HG03442 (cell line): ENCODE results near the gene ABCB9.
"Not testable (repeated sequence)": the region's sequence is repeated elsewhere in the genome, so short reads cannot be mapped to it uniquely, and the experiment has no call there.

ENCODE experiments used
- ATAC-seq: cut with Tn5 transposase; IDR thresholded peaks from one replicate; pipeline ENCODE4 v1.9.1; 2021; ENCODE audit warnings: mild to moderate bottlenecking, moderate library complexity; ENCODE audit not compliant: unreplicated experiment

ABCB9 gene

DNA sequence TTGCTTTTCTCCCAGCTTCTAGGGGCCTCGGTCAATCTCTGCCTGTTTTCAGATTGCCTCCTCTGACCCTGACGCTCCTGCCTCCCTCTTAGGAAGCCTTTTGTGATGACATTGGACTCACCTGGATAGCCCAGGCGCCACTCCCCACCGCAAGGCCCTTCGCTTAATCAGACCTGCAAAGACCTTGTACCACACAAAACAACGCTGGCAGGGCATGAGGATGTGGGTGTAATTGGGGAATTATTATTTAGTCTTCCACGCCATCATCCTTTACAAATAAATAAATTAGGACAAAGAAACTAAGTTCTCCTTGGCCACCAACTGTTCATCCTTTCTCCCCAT, 62.6 kb downstream of the ABCB9 start:
- ATAC-seq, result no peak

- no peak for ATAC-seq
These were observed 63.2 kb downstream of the ABCB9 start for GRCh38 chr12:122902854-122903692.

DNA sequence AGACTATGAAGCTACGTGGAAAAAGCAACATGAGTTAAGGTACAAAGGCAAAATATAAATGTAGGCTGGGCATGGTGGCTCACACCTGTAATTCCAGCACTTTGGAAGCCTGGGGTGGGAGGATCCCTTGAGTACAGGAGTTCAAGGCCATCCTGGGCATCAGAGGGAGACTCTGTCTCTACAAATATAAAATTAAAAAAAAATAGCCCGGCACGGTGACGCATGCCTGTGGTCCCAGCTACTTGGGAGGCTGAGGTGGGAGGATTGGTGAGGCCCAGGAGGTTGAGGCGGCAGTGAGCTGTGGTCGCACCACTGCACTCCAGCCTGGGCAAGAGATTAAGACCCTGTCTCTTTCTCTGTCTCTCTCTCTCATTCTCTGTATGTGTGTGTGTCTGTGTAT, 66.4 kb downstream of the ABCB9 start:
- no peak for ATAC-seq

DNA sequence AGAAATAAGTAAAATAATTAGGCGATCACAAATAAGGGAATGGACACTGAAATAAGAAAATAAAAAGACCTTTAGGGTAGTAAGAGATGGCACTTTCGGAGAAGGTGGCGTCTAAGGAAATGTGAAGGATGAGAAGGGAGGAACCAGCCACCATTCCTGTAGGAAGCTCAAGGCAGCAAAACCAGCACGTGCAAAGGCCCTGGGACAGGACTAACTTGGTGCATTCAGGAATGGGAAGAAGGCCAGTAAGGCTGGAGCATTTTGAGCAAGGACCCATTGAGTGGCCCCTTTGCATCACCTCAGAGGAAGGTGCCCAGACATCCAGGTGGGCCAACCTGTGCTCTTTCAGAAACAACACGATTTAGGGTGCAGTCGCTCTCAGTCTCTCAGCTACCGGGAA, 69.6 kb downstream of the ABCB9 start:
- ATAC-seq, result no peak

- ATAC-seq, result no peak
These were observed 70.3 kb downstream of the ABCB9 start, which contains the start of gene VPS37B for GRCh38 chr12:122895704-122896636. TSS of gene VPS37B (minus strand) at chr12:122896124. CDS start at chr12:122896062, 62 bp downstream.

GRCh38 chr12:122895320-122895703, 71.0 kb downstream of the ABCB9 start:
- ATAC-seq, result no peak

GRCh38 chr12:122894193-122895121, 71.8 kb downstream of the ABCB9 start:
- no peak for ATAC-seq

GRCh38 chr12:122893208-122894153, 72.8 kb downstream of the ABCB9 start:
- ATAC-seq, result no peak

DNA sequence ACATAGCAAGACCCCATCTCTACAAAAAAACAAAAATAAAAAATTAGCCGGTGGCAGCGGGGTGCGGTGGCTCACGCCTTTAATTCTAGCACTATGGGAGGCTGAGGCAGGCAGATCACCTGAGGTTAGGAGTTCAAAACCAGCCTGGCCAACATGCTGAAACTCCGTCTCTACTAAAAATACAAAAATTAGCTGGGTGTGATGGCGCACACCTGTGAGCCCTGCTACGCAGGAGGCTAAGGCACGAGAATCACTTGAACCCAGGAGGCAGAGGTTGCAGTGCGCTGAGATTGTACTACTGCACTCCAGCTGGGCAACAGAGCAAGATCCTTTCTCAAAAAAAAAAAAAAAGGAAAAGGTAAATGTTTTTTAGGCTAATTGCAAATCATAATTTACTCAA, 73.5 kb downstream of the ABCB9 start:
- not testable (repeated sequence) for ATAC-seq

DNA sequence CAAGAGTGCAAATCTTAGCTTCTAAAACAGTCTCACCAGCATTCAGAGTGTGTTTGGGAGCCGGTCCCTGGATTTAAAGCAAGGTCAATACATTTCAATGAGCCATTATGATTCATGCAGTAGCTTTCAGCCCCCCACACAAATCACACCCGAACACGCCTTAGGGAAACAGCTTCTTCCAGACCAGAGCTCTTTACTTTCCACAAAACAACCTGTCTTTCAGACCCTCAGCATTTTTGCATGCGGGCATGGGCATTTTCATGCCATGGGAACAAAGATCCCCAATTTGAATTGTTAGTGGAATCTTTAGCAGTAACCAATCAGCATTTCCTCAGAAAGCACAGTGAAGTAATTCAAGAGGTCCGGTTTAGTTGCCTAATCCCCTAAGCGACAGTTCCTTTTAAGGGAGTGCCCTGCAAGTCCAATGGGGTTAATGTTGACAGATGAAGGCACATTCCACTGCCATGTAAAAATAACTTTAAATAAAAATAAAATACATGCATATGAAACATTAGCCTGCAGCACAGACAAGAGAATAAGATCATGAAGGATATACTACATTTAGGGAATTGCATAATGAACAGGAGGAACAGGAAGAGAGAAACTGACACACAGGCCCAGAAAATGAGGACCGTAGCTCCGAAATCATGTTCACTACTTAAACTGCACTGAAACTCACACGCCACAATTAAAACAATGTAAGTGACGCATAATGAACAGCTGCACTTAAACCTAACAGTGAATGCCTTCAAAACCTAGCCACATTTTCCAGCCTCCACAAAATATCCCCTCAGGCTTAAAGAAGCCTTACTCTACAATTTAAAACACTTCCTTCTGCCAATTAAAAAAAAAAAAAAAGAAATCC, 74.4 kb downstream of the ABCB9 start:
- ATAC-seq, result no peak

GRCh38 chr12:122889761-122890520, 76.3 kb downstream of the ABCB9 start:
- ATAC-seq, result no peak

GRCh38 chr12:122888232-122888752, 78.0 kb downstream of the ABCB9 start:
- no peak for ATAC-seq

DNA sequence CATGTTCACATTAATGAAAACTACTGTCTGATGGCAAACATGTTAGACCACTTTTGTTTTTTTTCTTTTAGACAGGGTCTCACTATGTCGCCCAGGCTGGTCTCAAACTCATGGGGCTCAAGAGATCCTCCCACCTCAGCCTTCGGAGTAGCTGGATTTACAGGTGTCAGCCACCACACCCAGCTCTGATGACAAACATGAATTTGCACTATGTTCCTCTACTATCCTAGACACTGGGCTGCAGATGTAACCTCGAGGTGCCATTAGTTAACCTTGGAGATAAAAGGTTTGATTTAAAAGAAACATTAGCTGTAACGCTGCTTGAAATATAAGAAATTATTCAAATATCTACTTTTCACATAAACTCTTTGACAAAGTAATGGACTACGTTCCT, 78.4 kb downstream of the ABCB9 start:
- ATAC-seq, result peak; percentile 7

DNA sequence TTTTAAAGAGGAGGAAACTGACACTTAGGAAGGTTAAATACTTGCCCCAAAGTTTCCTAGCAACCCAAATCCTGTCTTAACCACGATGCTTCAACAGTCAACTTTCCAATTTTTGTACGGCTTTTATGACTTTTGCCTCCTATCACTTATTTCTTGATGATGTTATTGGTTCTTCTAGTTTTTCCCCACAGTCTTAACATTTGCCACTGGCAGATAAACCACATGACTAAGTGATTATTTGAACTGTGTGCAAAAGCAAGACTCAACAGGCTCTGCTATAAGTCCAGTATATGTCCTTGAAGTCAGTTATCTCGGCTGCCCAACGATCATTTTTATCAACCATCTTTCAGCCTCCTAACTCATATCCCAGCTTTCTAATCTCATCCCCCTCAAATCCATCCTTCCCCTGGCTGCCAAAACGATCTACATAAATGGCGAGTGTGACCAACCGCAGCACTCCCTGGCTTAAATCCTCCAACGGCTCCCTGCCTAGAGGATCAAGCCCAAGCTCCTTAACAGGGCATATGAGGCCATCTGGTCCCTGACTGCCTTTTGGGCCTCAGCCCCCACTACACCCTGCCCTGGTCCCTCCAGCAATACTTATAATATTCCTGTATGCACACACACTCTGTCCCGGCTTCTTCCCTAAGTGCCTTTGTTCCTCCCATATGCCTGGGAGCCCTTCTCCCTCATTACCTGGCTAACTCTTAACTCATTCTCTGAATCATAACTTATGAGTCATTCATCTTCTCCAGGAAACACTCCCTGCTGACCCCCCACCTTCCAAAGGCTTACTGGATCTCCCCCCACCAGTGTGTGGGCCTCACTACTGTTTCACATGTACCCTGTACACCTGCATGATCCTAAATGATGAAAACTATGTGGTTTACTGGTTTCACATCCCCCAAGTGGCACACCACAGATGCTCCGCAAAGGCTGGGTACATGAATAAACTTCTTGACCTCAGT, 79.1 kb downstream of the ABCB9 start:
- ATAC-seq, result peak; percentile 75

DNA sequence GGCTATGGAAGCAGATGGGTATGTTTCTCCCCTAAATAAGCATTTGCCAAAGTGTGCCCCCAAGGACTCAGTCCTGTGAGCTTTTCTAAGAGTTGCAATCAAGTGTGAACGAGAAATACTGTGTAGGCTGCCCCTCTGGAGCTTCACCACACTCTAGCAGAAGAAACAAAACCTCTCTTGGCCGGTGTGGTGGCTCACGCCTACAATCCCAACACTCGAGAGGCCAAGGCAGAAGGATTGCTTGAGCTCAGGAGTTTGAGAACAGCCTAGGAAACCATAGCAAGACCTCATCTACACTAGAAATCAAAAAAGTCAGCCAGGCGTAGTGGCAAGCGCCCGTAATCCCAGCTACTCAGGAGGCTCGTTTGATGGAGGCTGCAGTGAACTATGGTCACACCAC, 80.1 kb downstream of the ABCB9 start:
- no peak for ATAC-seq

- ATAC-seq, result no peak
These were observed 81.4 kb downstream of the ABCB9 start for GRCh38 chr12:122884860-122885259.
